ENCODE data around the gene SLX1A. TPM values are rescaled to one million over a fixed set of nuclear protein-coding genes. Genes with fewer than 3 reads are reported as not detected.
"Not testable (repeated sequence)": the region's sequence is repeated elsewhere in the genome, so short reads cannot be mapped to it uniquely, and the experiment has no call there.

Gene SLX1A
- total RNA-seq, 1 donor from 2014 or later, result 28.6 TPM

DNA sequence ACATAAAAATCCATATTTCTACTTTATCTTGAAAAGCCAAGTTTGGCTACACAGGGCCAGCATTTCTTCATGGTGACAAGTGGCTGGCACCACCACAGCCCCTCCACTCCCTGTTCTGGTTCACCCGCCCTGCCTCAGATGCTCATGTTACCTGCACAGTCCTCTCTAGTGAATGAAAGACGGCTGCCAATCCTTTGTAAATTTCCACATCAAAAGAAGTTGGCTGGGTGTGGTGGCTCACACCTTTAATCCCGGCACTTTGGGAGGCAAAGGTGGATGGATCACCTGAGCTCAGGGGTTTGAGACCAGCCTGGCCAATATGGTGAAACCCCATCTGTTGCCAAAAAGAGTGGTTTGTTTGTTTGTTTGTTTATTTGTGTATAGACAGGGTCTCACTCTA, 30.1 kb upstream of the SLX1A start:
- intact Hi-C loops (cut with DNase I), result no loop called here
- Histone ChIP-seq H3K36me3 (no peaks in the 10 kb centered on the region), H3K27ac (no peak overlapping the region), H3K27me3 (ENCODE audit: low read depth) (no peaks in the 10 kb centered on the region), H3K4me3 (no peak overlapping the region), H3K4me1 (peaks cover 11% of the 10 kb centered on the region), H3K9me3 (no peaks in the 10 kb centered on the region)
- ATAC-seq, result no peak
- DNase-seq, result no peak
- TF ChIP-seq, protein P1, sequence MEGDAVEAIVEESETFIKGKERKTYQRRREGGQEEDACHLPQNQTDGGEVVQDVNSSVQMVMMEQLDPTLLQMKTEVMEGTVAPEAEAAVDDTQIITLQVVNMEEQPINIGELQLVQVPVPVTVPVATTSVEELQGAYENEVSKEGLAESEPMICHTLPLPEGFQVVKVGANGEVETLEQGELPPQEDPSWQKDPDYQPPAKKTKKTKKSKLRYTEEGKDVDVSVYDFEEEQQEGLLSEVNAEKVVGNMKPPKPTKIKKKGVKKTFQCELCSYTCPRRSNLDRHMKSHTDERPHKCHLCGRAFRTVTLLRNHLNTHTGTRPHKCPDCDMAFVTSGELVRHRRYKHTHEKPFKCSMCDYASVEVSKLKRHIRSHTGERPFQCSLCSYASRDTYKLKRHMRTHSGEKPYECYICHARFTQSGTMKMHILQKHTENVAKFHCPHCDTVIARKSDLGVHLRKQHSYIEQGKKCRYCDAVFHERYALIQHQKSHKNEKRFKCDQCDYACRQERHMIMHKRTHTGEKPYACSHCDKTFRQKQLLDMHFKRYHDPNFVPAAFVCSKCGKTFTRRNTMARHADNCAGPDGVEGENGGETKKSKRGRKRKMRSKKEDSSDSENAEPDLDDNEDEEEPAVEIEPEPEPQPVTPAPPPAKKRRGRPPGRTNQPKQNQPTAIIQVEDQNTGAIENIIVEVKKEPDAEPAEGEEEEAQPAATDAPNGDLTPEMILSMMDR (IDR thresholded peaks at IDR 0.05), result no peak

DNA sequence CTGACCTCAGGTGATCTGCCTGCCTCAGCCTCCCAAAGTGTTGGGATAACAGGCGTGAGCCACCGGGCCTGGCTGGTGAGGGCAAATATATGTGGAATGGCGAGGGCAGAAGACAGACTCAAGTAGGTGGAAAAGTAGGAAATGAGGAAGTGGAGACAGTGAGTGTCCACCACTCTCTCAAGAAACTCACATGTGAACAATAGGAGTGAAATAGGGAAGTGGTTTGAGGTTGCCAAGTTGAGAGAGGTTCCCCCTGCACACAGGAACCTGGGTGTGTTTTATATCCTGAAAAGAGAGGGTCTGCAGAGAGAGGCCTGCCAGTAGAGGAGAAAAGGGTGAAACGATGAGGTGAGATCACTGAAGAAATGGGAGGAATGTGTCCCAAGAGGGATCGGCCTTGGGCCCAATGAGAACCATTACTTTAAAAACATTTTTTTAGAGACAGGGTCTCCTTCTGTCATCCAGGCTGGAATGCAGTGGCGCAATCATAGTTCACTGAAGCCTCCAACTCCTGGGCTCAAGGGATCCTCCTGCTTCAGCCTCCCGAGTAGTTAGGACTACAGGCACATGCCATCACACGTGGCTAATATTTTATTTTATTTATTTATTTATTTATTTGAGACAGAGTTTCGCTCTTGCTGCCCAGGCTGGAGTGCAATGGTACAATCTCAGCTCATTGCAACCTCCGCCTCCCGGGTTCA, 27.3 kb upstream of the SLX1A start:
- peak; percentile 71 to 84 for ATAC-seq
- no peak for DNase-seq
- no peak overlapping the region for H3K27ac ChIP-seq

DNA sequence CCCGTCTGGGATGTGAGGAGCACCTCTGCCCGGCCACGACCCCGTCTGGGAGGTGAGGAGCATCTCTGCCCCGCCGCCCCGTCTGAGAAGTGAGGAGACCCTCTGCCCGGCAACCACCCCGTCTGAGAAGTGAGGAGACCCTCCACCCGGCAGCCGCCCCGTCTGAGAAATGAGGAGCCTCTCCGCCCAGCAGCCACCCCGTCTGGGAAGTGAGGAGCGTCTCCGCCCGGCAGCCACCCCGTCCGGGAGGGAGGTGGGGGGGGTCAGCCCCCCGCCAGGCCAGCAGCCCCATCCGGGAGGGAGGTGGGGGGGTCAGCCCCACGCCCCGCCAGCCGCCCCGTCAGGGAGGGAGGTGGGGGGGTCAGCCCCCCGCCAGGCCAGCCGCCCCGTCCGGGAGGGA, 24.9 kb upstream of the SLX1A start:
- H3K27ac ChIP-seq; DNase-seq; H3K27me3 ChIP-seq (ENCODE audit: low read depth); H3K4me3 ChIP-seq; H3K36me3 ChIP-seq; H3K9me3 ChIP-seq; ATAC-seq; intact Hi-C loops (cut with DNase I): not testable (repeated sequence)
- peaks cover 11% of the 10 kb centered on the region for H3K4me1 ChIP-seq

More for the DNA sequence above, 27.3 kb upstream of the SLX1A start:
- Histone ChIP-seq H3K36me3 (no peaks in the 10 kb centered on the region), H3K4me1 (peaks cover 11% of the 10 kb centered on the region), H3K27me3 (ENCODE audit: low read depth) (no peaks in the 10 kb centered on the region), H3K9me3 (no peaks in the 10 kb centered on the region), H3K4me3 (no peak overlapping the region)
- TF ChIP-seq, protein P1 (IDR thresholded peaks at IDR 0.05), result no peak
- intact Hi-C loops (cut with DNase I), result no loop called here

DNA sequence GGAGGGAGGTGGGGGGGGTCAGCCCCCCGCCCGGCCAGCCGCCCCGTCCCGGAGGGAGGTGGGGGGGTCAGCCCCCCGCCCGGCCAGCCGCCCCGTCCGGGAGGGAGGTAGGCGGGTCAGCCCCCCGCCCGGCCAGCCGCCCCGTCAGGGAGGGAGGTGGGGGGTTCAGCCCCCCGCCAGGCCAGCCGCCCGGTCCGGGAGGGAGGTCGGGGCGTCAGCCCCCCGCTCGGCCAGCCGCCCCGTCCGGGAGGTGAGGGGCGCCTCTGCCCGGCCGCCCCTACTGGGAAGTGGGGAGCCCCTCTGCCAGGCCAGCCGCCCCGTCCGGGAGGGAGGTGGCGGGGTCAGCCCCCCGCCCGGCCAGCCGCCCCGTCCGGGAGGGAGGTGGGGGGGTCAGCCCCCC, 24.3 kb upstream of the SLX1A start:
- DNase-seq; H3K9me3 ChIP-seq; H3K27ac ChIP-seq; H3K36me3 ChIP-seq; ATAC-seq; intact Hi-C loops (cut with DNase I); H3K27me3 ChIP-seq (ENCODE audit: low read depth); H3K4me3 ChIP-seq: not testable (repeated sequence)
- H3K4me1 ChIP-seq, result peaks cover 11% of the 10 kb centered on the region

DNA sequence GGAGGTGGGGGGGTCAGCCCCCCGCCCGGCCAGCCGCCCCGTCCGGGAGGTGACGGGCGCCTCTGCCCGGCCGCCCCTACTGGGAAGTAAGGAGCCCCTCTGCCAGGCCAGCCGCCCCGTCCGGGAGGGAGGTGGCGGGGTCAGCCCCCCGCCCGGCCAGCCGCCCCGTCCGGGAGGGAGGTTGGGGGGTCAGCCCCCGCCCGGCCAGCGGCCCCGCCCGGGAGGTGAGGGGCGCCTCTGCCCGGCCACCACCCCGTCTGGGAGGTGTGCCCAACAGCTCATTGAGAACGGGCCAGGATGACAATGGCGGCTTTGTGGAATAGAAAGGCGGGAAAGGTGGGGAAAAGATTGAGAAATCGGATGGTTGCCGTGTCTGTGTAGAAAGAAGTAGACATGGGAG, 23.5 kb upstream of the SLX1A start:
- intact Hi-C loops (cut with DNase I); ATAC-seq; DNase-seq; H3K27me3 ChIP-seq (ENCODE audit: low read depth); H3K9me3 ChIP-seq; H3K36me3 ChIP-seq; H3K4me3 ChIP-seq; H3K27ac ChIP-seq: not testable (repeated sequence)
- H3K4me1 ChIP-seq, result peaks cover 11% of the 10 kb centered on the region

DNA sequence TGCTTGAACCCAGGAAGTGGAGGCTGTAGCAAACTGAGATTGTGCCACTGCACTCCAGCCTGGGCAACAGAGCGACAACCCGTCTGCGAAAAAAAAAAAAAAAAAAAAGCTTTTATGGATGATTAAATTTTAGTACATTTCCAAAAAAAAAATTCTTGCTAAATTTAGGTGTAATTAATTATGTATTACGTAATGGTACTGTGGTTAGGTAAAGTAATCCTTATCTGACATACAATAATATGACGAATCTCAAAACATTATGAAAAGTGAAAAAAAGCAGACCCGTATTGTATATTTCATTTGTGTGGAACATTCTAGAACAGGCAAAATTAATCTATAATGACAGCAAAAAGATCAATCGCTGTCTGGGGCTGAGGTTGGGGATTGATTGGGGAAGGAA, 20.6 kb upstream of the SLX1A start:
- no peaks in the 10 kb centered on the region for H3K4me1 ChIP-seq
- no peaks in the 10 kb centered on the region for H3K27me3 ChIP-seq (ENCODE audit: low read depth)
- no peak overlapping the region for H3K27ac ChIP-seq
- ATAC-seq, result no peak
- H3K9me3 ChIP-seq, result no peaks in the 10 kb centered on the region
- H3K4me3 ChIP-seq, result no peak overlapping the region
- DNase-seq, result no peak
- TF ChIP-seq, protein P1 (IDR thresholded peaks at IDR 0.05), result no peak
- no peaks in the 10 kb centered on the region for H3K36me3 ChIP-seq
- intact Hi-C loops (cut with DNase I), result no loop called here

DNA sequence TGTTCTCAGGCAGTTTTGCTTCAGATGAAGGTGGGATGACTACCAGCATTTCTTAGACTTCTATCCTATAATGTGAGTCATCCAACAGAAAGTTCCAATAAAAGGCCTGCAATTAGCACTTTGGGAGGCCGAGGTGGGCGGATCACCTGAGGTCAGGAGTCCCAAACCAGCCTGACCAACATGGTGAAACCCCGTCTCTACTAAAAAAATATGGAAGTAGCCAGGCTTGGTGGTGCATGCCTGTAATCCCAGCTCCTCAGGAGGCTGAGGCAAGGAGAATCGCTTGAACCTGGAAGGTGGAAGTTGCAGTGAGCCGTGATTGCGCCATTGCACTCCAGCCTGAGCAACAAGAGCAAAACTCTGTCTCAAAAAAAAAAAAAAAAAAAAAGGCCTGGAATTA, 16.8 kb upstream of the SLX1A start:
- H3K4me1 ChIP-seq; H3K27ac ChIP-seq; H3K4me3 ChIP-seq; ATAC-seq; intact Hi-C loops (cut with DNase I); H3K36me3 ChIP-seq; H3K9me3 ChIP-seq; H3K27me3 ChIP-seq (ENCODE audit: low read depth): not testable (repeated sequence)
- DNase-seq, result peak; percentile 65
